Measurements from ENCODE around the gene CDKN2B.
A peak's percentile ranks its signal among the peaks of the same experiment; 100 is the strongest.

Gene CDKN2B

GRCh38 chr9:22028394-22028793, 19.3 kb upstream of the CDKN2B start:
- H3K4me3 ChIP-seq (ENCODE audit: low read length), result no peak overlapping the region
- DNase-seq (ENCODE audit: low read depth), result no peak
- TF ChIP-seq CTCF (conservative IDR thresholded peaks at IDR 0.05; ENCODE audit: low read depth, low read length), result no peak

GRCh38 chr9:22026696-22027095, 17.6 kb upstream of the CDKN2B start:
- TF ChIP-seq CTCF (conservative IDR thresholded peaks at IDR 0.05; ENCODE audit: low read depth, low read length), result no peak
- no peak for DNase-seq (ENCODE audit: low read depth)
- H3K4me3 ChIP-seq (ENCODE audit: low read length), result no peak overlapping the region

GRCh38 chr9:22022396-22022795, 13.3 kb upstream of the CDKN2B start:
- no peak for TF ChIP-seq CTCF (conservative IDR thresholded peaks at IDR 0.05; ENCODE audit: low read depth, low read length)

GRCh38 chr9:22010866-22011625, 1.9 kb upstream of the CDKN2B start:
- DNase-seq (ENCODE audit: low read depth), result no peak
- TF ChIP-seq CTCF (conservative IDR thresholded peaks at IDR 0.05; ENCODE audit: low read depth, low read length), result no peak
- H3K4me3 ChIP-seq (ENCODE audit: low read length), result no peak overlapping the region

More at GRCh38 chr9:22022396-22022795, 13.3 kb upstream of the CDKN2B start:
- H3K4me3 ChIP-seq (ENCODE audit: low read length), result no peak overlapping the region
- DNase-seq (ENCODE audit: low read depth), result no peak

GRCh38 chr9:22009506-22009867, 382 bp upstream of the CDKN2B start:
- DNase-seq (ENCODE audit: low read depth), result no peak
- peak; percentile 42 for TF ChIP-seq CTCF (conservative IDR thresholded peaks at IDR 0.05; ENCODE audit: low read depth, low read length)
- peak overlapping the region; percentile 74 for H3K4me3 ChIP-seq (ENCODE audit: low read length)

GRCh38 chr9:22008384-22008716, 755 bp downstream of the CDKN2B start:
- no peak for DNase-seq (ENCODE audit: low read depth)
- peak overlapping the region; percentile 74 for H3K4me3 ChIP-seq (ENCODE audit: low read length)
- TF ChIP-seq CTCF (conservative IDR thresholded peaks at IDR 0.05; ENCODE audit: low read depth, low read length), result no peak
